ENCODE results near the gene CFAP77. TPM values are rescaled to one million over a fixed set of nuclear protein-coding genes. Genes with fewer than 3 reads are reported as not detected.
A peak's percentile ranks its signal among the peaks of the same experiment; 100 is the strongest.

Gene CFAP77
- polyA plus RNA-seq, 3 donors: not detected

DNA sequence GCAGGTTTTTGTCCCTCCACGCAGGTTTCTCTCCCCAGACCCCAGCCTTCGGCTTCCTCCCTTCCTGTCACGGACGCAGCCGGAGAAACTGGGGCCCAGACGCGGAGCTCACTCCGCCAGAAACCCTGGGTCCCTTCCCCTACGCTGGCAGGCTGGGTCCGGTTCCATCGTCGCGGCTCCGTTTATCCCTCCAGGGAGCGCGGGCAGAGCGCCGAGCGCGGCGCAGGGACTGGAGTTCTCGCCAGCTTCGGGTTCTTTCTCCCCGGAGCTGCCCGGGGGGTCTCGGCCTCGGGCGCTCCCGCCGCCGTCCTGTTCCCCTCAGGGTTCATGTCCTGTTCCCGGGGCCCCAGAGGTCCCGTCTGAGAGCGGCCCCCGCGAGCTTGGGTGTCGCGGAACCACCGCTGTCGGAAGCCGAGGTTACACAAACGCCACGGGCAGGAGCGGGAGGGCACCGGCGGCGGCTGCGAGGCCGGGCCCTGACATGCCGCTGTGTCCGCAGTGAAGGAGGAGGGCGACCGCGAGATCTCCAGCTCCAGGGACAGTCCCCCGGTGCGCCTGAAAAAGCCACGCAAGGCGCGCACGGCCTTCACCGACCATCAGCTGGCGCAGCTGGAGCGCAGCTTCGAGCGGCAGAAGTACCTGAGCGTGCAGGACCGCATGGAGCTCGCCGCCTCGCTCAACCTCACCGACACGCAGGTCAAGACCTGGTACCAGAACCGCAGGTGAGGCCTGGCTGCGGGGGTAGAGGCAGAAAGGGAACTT lies 177.0 kb downstream of the CFAP77 start:
- Histone ChIP-seq H3K36me3 (replicated peaks in 1 of 2; ENCODE audit: control insufficient read depth in 1 of 2, insufficient read depth in 2 of 2, low read length in 2 of 2) (no peaks in the 10 kb centered on the region), H3K4me2 (replicated peaks; ENCODE audit: extremely low read depth, low read length, poor library complexity, severe bottlenecking) (no peak overlapping the region), H3K4me3 (replicated peaks in 1 of 3; ENCODE audit: low read depth in 2 of 3, low read length in 3 of 3) (no peak overlapping the region), H3K27me3 (ENCODE audit: control insufficient read depth in 2 of 2, insufficient read depth in 2 of 2, low read length in 2 of 2) (peaks cover 82 to 95% of the 10 kb centered on the region in 2 donors), H3K9me3 (replicated peaks in 1 of 2; ENCODE audit: control insufficient read depth in 1 of 2, insufficient read depth in 1 of 2, low read length in 2 of 2) (peaks cover 0 to 38% of the 10 kb centered on the region in 2 donors), H3K4me1 (ENCODE audit: control insufficient read depth in 1 of 2, insufficient read depth in 2 of 2, low read length in 2 of 2) (no peaks in the 10 kb centered on the region), H2AFZ (ENCODE audit: insufficient read depth, low read depth, low read length, poor library complexity, severe bottlenecking) (no peak overlapping the region), H4K20me1 (ENCODE audit: insufficient read depth, low read length) (no peaks in the 10 kb centered on the region), H3K27ac (ENCODE audit: low read depth in 1 of 2, low read length in 2 of 2) (no peak overlapping the region), H3K9ac (ENCODE audit: insufficient read depth, low read length, poor library complexity, severe bottlenecking) (no peak overlapping the region), H3K79me2 (ENCODE audit: insufficient read depth, low read length) (no peaks in the 10 kb centered on the region)
- TF ChIP-seq CTCF (IDR thresholded peaks at IDR 0.05): no peak
- peaks cover 9% of the 10 kb centered on the region for H3K4me1 Mint-ChIP-seq
- DNase-seq: no peak
- H3K36me3 Mint-ChIP-seq: peaks cover 0 to 5% of the 10 kb centered on the region in 2 donors
- H3K4me3 Mint-ChIP-seq: peak overlapping the region in 1 of 2 donors; percentile 62
- H3K9me3 Mint-ChIP-seq: peaks cover 0 to 38% (median 6%) of the 10 kb centered on the region in 7 donors
- H3K27me3 Mint-ChIP-seq (ENCODE audit: low read depth in 3 of 3): peaks cover 91 to 98% (median 92%) of the 10 kb centered on the region in 3 donors
- intact Hi-C loops (cut with micrococcal nuclease): no loop called here
- no peak overlapping the region for H3K27ac Mint-ChIP-seq
- 2% methylated on average over 67 of the region's 74 CpGs for WGBS (ENCODE audit: insufficient coverage)

- no peak for DNase-seq
- Histone ChIP-seq H3K4me2 (replicated peaks; ENCODE audit: extremely low read depth, low read length, poor library complexity, severe bottlenecking) (no peak overlapping the region), H3K9me3 (replicated peaks in 1 of 2; ENCODE audit: control insufficient read depth in 1 of 2, insufficient read depth in 1 of 2, low read length in 2 of 2) (peaks cover 0 to 38% of the 10 kb centered on the region in 2 donors), H3K36me3 (replicated peaks in 1 of 2; ENCODE audit: control insufficient read depth in 1 of 2, insufficient read depth in 2 of 2, low read length in 2 of 2) (no peaks in the 10 kb centered on the region), H4K20me1 (ENCODE audit: insufficient read depth, low read length) (no peaks in the 10 kb centered on the region), H3K4me1 (ENCODE audit: control insufficient read depth in 1 of 2, insufficient read depth in 2 of 2, low read length in 2 of 2) (no peaks in the 10 kb centered on the region), H2AFZ (ENCODE audit: insufficient read depth, low read depth, low read length, poor library complexity, severe bottlenecking) (no peak overlapping the region), H3K79me2 (ENCODE audit: insufficient read depth, low read length) (no peaks in the 10 kb centered on the region), H3K9ac (ENCODE audit: insufficient read depth, low read length, poor library complexity, severe bottlenecking) (no peak overlapping the region), H3K27me3 (ENCODE audit: control insufficient read depth in 2 of 2, insufficient read depth in 2 of 2, low read length in 2 of 2) (peaks cover 82 to 95% of the 10 kb centered on the region in 2 donors), H3K27ac (ENCODE audit: low read depth in 1 of 2, low read length in 2 of 2) (no peak overlapping the region), H3K4me3 (replicated peaks in 1 of 3; ENCODE audit: low read depth in 2 of 3, low read length in 3 of 3) (no peak overlapping the region)
- Mint-ChIP-seq H3K27me3 (ENCODE audit: low read depth in 3 of 3) (peaks cover 87 to 98% (median 93%) of the 10 kb centered on the region in 3 donors), H3K4me3 (peak overlapping the region in 1 of 2 donors; percentile 46), H3K36me3 (peaks cover 3 to 9% of the 10 kb centered on the region in 2 donors), H3K9me3 (peaks cover 0 to 34% (median 6%) of the 10 kb centered on the region in 7 donors), H3K27ac (no peak overlapping the region), H3K4me1 (peaks cover 9% of the 10 kb centered on the region)
- no peak for TF ChIP-seq CTCF (IDR thresholded peaks at IDR 0.05)
- intact Hi-C loops (cut with micrococcal nuclease): no loop called here
- 14% methylated on average over 6 of the region's 6 CpGs for WGBS (ENCODE audit: insufficient coverage)
These were observed 177.6 kb downstream of the CFAP77 start for GRCh38 chr9:132587592-132587955.
